Panc1 (cell line): ENCODE measurements around the gene REPIN1. TPM values are rescaled to one million over a fixed set of nuclear protein-coding genes. Genes with fewer than 3 reads are reported as not detected.

Source experiments
- ATAC-seq: fragments of 200-7000 bp; cut with Tn5 transposase; 2 replicates; pipeline ENCODE4 v1.9.1; 2020; ENCODE audit warnings: mild to moderate bottlenecking, moderate library complexity
- BruUV-seq: library from RNA; stranded (reverse); fragments of 400-500 nt; replicated peaks from 2 replicates; lab custom pipeline; 2021; lab: Mats Ljungman, UMichigan
- CTCF ChIA-PET: fragments of 300-600 bp; sonication (Branson Sonifier 250); formaldehyde crosslinking; loops from one replicate; lab custom pipeline; 2022; ENCODE audit warnings: antibody characterized with exemption; lab: Charles Lee
- POLR2A ChIA-PET: fragments of 300-600 bp; sonication (Branson Sonifier 250); formaldehyde crosslinking; loops from one replicate; lab custom pipeline; 2022; ENCODE audit warnings: antibody characterized with exemption; lab: Charles Lee
- DNase-seq: peaks from one replicate; pipeline ENCODE4 v3.0.0-alpha.2; 2010; ENCODE audit warnings: low read depth, low spot score
- H3K27ac ChIP-seq: 2 replicates; pipeline ENCODE4 v1.5.1; 2011; ENCODE audit warnings: mild to moderate bottlenecking, low read length, inconsistent platforms
- H3K27me3 ChIP-seq: fragments of 200-500 bp; sonication (Bioruptor generic); 2 replicates; pipeline ENCODE4 v1.6.0; 2014; ENCODE audit warnings: low read length, inconsistent platforms; ENCODE audit not compliant: control insufficient read depth, insufficient read depth
- H3K36me3 ChIP-seq: fragments of 200-500 bp; sonication (Bioruptor generic); 2 replicates; pipeline ENCODE4 v1.5.1; 2014; ENCODE audit warnings: inconsistent platforms, mild to moderate bottlenecking, low read length, moderate library complexity; ENCODE audit not compliant: control insufficient read depth, insufficient read depth
- H3K4me1 ChIP-seq: 2 replicates; pipeline ENCODE4 v1.5.1; 2011; ENCODE audit warnings: inconsistent platforms, mild to moderate bottlenecking, low read length, moderate library complexity; ENCODE audit not compliant: control insufficient read depth, insufficient read depth
- H3K4me3 ChIP-seq, 2 experiments: 2 replicates each; pipeline ENCODE4 v1.5.1; 2011 to 2012; ENCODE audit warnings: low read depth in 2 of 2, low read length in 2 of 2, mild to moderate bottlenecking in 2 of 2, inconsistent platforms in 1 of 2, moderate library complexity in 1 of 2
- H3K9me3 ChIP-seq: fragments of 200-500 bp; sonication (Bioruptor generic); 2 replicates; pipeline ENCODE4 v1.5.1; 2014; ENCODE audit warnings: low read depth, mild to moderate bottlenecking, inconsistent platforms, low read length, moderate library complexity; ENCODE audit not compliant: control insufficient read depth, insufficient read depth
- POLR2AphosphoS5 ChIP-seq: IDR thresholded peaks from 2 replicates; pipeline ENCODE4 v1.6.1; 2012; ENCODE audit warnings: mild to moderate bottlenecking, low read depth, low read length, moderate library complexity
- REST ChIP-seq, 2 experiments: IDR thresholded peaks; 2 replicates each; pipeline ENCODE4 v1.6.1; 2011 to 2012; ENCODE audit warnings: low read depth in 2 of 2, control low read depth in 1 of 2, low read length in 1 of 2, mild to moderate bottlenecking in 1 of 2, moderate library complexity in 1 of 2; ENCODE audit not compliant: insufficient read depth in 1 of 2
- SIN3A ChIP-seq: IDR thresholded peaks from 2 replicates; pipeline ENCODE4 v1.6.1; 2012; ENCODE audit warnings: low read depth, mild to moderate bottlenecking, low read length, moderate library complexity, borderline replicate concordance; ENCODE audit not compliant: insufficient read depth
- TCF7L2 ChIP-seq: IDR thresholded peaks from 2 replicates; pipeline ENCODE4 v1.6.1; 2011; ENCODE audit warnings: mild to moderate bottlenecking, low read depth, low read length, inconsistent platforms
- in situ Hi-C: cut with HindIII; loops from 2 replicates; pipeline ENCODE4 v1.10.0; 2016; ENCODE audit warnings: low sequenced_read_pairs, low pct_unique_long_range_greater_than_20kb
- intact Hi-C: fragments of 100-400 bp; cut with micrococcal nuclease; formaldehyde crosslinking; loops from one replicate; pipeline ENCODE4 v1.10.0; 2022; ENCODE audit not compliant: unreplicated experiment
- total RNA-seq: library from RNA; stranded (reverse); gene quantifications from one replicate; pipeline ENCODE4 v1.2.1, GENCODE V29; 2021; ENCODE audit not compliant: unreplicated experiment
- TF ChIP-seq, protein P1 (sequence below): fragments of 450-650 bp; IDR thresholded peaks from 2 replicates; pipeline ENCODE4 v1.5.1; 2017; ENCODE audit warnings: mild to moderate bottlenecking

REPIN1 gene
- total RNA-seq, 1 experiment from 2014 or later: 209 TPM

GRCh38 chr7:150378115-150378852 is 9.7 kb downstream of the REPIN1 start:
- Histone ChIP-seq H3K27ac (peak overlapping the region; percentile 98), H3K36me3 (peaks cover 4% of the 10 kb centered on the region), H3K4me3 (peak overlapping the region; percentile 82 to 92), H3K4me1 (peaks cover 74% of the 10 kb centered on the region), H3K27me3 (no peaks in the 10 kb centered on the region), H3K9me3 (no peaks in the 10 kb centered on the region)
- intact Hi-C loops: no loop called here
- peak; percentile 32 for ATAC-seq
- POLR2A ChIA-PET: interaction anchor here (0.6 to 1.9 kb wide), 3 partner anchors 10 to 821 kb away, joined by 3 to 10 read pairs (median 3); partner anchors contain the start of gene REPIN1
- no peak for DNase-seq
- BruUV-seq: TSS peak; percentile 99
- TF ChIP-seq TCF7L2 (no peak), SIN3A (no peak), POLR2AphosphoS5 (peak; percentile 59), REST (IDR thresholded peaks at IDR 0.05; ENCODE audit: insufficient read depth in 1 of 2, low read depth in 2 of 2, low read length in 1 of 2) (no peak)
- TF ChIP-seq, protein P1, sequence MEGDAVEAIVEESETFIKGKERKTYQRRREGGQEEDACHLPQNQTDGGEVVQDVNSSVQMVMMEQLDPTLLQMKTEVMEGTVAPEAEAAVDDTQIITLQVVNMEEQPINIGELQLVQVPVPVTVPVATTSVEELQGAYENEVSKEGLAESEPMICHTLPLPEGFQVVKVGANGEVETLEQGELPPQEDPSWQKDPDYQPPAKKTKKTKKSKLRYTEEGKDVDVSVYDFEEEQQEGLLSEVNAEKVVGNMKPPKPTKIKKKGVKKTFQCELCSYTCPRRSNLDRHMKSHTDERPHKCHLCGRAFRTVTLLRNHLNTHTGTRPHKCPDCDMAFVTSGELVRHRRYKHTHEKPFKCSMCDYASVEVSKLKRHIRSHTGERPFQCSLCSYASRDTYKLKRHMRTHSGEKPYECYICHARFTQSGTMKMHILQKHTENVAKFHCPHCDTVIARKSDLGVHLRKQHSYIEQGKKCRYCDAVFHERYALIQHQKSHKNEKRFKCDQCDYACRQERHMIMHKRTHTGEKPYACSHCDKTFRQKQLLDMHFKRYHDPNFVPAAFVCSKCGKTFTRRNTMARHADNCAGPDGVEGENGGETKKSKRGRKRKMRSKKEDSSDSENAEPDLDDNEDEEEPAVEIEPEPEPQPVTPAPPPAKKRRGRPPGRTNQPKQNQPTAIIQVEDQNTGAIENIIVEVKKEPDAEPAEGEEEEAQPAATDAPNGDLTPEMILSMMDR: no peak
- CTCF ChIA-PET: interaction anchor here (0.7 kb wide), 1 partner anchor 14 kb away, joined by 6 read pairs; no protein-coding TSS in a partner anchor
- in situ Hi-C loops: no loop called here

DNA sequence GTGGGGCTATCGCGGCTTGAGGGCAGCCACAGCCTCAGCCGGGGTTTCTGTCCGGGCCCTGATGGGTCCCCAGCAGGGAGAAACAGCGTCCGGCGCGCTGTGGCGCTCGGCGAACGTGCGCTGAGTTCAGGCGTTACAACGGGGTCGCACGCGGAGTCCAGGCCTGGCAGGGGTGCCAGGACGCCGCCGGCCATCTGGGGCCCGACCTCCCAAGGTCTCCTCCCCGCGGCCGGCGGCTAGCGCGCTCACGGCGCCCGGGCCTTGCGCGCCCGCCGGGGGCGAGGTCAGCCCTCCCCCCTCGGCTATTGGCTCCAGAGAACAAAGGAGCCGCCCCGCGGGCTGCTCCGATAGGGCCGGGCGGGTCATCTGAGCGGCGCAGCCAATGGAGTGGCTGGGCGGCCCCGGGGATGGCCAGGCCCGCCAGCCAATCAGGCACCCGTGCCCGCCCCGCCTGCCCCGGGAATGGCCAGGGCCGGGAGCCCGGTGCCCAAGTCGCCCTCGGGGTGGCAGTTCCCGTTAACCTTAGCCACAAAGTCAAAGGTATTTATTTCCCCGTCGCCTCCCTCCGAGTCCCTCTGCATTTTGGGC is 10.3 kb downstream of the REPIN1 start, which contains the start of gene ZNF775:
Gene ZNF775 (plus strand): TSS at position 478 of the 588 bp plus-strand sequence. CDS start 9,141 bp downstream, outside the sequence.
- in situ Hi-C loops (no loop called here), intact Hi-C loops (no loop called here)
- TF ChIP-seq SIN3A: no peak
- peak; percentile 100 for TF ChIP-seq TCF7L2
- peak; percentile 88 for TF ChIP-seq POLR2AphosphoS5
- no peaks in the 10 kb centered on the region for H3K27me3 ChIP-seq
- peak; percentile 94 for ATAC-seq
- H3K4me1 ChIP-seq: peaks cover 68% of the 10 kb centered on the region
- peaks cover 2% of the 10 kb centered on the region for H3K36me3 ChIP-seq
- DNase-seq: no peak
- ChIA-PET CTCF (interaction anchor here (0.7 kb wide), 1 partner anchor 14 kb away, joined by 6 read pairs; no protein-coding TSS in a partner anchor), POLR2A (interaction anchor here (0.6 kb wide), 2 partner anchors 710 to 820 kb away, joined by 3 read pairs; no protein-coding TSS in a partner anchor)
- H3K4me3 ChIP-seq: peak within 1 kb of the TSS; percentile 92 to 96
- no TSS peak for BruUV-seq
- no peaks in the 10 kb centered on the region for H3K9me3 ChIP-seq
- H3K27ac ChIP-seq: peak within 1 kb of the TSS; percentile 98
